Activated T-cell treated with anti-CD3 and anti-CD28 coated beads, Interleukin-2, amount 50 U/mL, for 4 hours (primary cell): ENCODE data around the gene AHNAK2. TPM values are rescaled to one million over a fixed set of nuclear protein-coding genes. Genes with fewer than 3 reads are reported as not detected.

Source experiments
- ATAC-seq, 2 donors: fragments of 200-7000 bp; cut with Tn5 transposase; one replicate each; pipeline ENCODE4 v1.10.0; 2021
- DNase-seq: peaks from one replicate; pipeline ENCODE4 v3.0.0-alpha.2; 2020
- H3K27me3 Mint-ChIP-seq: one replicate; pipeline ENCODE4 v1.8.0; 2021; ENCODE audit warnings: low read depth, mixed read lengths
- H3K36me3 Mint-ChIP-seq: one replicate; pipeline ENCODE4 v1.8.0; 2022; ENCODE audit warnings: mixed read lengths; ENCODE audit not compliant: insufficient read depth
- H3K4me1 Mint-ChIP-seq: one replicate; pipeline ENCODE4 v1.8.0; 2021; ENCODE audit warnings: low read depth, mixed read lengths
- H3K4me3 Mint-ChIP-seq: one replicate; pipeline ENCODE4 v1.8.0; 2021; ENCODE audit warnings: mild to moderate bottlenecking, moderate library complexity, mixed read lengths
- H3K9me3 Mint-ChIP-seq: one replicate; pipeline ENCODE4 v1.8.0; 2021; ENCODE audit warnings: mixed read lengths
- total RNA-seq, 3 donors: library from RNA; stranded (reverse); gene quantifications; one replicate each; pipeline ENCODE4 v1.2.1, GENCODE V29; 2021

The AHNAK2 gene
- total RNA-seq, 3 donors from 2014 or later, result under 0.01 to 0.08 (median 0.05) TPM

DNA sequence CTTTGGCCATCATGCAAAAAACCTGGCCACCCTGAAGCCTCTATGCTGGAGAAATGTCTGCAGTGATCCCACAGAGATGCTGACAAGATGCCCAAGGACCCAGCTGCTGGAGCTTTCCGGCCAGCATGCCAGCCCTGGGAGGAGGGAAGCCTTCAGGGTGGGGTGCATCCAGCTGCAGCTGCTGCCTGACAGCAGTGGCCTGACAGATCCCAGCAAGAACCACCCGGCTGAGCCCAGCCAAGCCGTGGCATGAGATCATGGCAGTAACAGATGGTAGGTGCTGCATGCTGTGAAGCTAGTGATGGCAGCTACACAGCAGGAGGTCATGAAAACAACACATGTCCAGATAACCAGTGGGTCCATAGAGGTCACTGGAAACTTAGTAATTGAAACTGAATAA lies 21.2 kb upstream of the AHNAK2 start:
- H3K27me3 Mint-ChIP-seq, result no peaks in the 10 kb centered on the region
- no peaks in the 10 kb centered on the region for H3K4me1 Mint-ChIP-seq
- ATAC-seq (no peak), DNase-seq (no peak)
- no peak overlapping the region for H3K4me3 Mint-ChIP-seq
- H3K9me3 Mint-ChIP-seq, result no peaks in the 10 kb centered on the region
- peaks cover 2% of the 10 kb centered on the region for H3K36me3 Mint-ChIP-seq

DNA sequence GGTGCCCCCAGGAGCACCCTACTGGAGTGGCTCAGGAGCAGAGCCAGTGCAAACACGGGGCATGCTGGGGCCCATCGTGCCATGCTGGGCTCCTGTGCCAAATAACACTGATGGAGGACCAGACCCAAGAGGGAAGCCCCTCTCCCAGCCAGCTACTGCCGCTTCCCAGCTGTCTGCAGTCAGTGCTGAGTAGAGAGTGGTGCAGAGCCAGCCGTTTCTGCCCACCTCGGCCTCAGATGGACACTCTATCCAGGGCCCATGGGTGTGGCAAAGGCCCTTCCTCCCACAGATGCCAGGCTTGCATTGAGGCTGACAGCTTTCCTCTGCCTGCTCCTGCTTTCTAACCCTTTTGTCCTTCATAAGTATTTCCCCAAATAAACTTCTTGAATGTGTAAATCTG lies 20.6 kb upstream of the AHNAK2 start:
- DNase-seq (no peak), ATAC-seq (no peak)
- H3K4me3 Mint-ChIP-seq, result no peak overlapping the region
- H3K27me3 Mint-ChIP-seq, result no peaks in the 10 kb centered on the region
- H3K4me1 Mint-ChIP-seq, result no peaks in the 10 kb centered on the region
- H3K36me3 Mint-ChIP-seq, result peaks cover 2% of the 10 kb centered on the region
- no peaks in the 10 kb centered on the region for H3K9me3 Mint-ChIP-seq

DNA sequence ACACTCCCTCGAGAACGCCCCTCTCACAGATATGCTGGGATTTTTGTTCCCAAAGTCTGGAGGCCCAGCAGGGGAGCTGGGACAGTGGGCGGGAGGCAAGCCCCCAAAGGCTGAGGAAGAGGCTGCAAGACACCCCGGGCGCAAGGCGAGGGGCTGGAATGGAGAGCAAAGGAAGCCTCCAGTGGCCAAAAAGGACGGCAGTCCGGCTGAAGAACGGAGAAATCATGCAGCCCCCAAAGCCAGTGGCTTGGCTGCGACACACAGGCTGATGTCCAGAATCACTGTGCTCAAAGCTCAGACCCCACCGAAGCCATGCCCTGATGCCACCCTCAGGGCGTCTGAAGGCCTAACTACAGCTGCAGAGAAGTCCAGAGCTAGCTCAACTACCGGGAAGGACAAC lies 18.3 kb upstream of the AHNAK2 start:
- H3K27me3 Mint-ChIP-seq, result no peaks in the 10 kb centered on the region
- H3K36me3 Mint-ChIP-seq, result peaks cover 2% of the 10 kb centered on the region
- H3K4me3 Mint-ChIP-seq, result no peak overlapping the region
- DNase-seq (no peak), ATAC-seq (no peak)
- no peaks in the 10 kb centered on the region for H3K4me1 Mint-ChIP-seq
- no peaks in the 10 kb centered on the region for H3K9me3 Mint-ChIP-seq

DNA sequence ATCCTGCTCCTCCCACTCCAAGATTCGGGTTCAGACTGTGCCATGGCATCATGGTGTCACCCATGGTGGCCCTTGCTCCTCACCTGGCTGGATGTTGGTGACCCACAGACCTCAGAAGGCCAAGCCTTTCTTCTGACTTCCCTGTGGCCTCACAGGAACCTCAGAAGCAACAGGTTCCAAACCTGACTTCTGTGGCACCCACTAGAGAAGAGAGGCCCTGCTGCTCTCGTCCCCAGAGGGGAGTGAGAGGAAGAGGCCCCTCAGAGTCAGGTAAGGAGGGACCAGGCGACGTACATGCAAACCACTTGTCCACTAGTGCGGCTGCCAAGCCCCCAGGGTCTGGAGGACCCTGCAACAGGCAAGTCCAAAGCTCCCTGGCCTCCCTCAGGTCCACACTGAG lies 17.9 kb upstream of the AHNAK2 start:
- no peak for ATAC-seq
- H3K9me3 Mint-ChIP-seq, result no peaks in the 10 kb centered on the region
- no peak overlapping the region for H3K4me3 Mint-ChIP-seq
- DNase-seq, result no peak
- no peaks in the 10 kb centered on the region for H3K27me3 Mint-ChIP-seq
- peaks cover 2% of the 10 kb centered on the region for H3K36me3 Mint-ChIP-seq
- no peaks in the 10 kb centered on the region for H3K4me1 Mint-ChIP-seq

DNA sequence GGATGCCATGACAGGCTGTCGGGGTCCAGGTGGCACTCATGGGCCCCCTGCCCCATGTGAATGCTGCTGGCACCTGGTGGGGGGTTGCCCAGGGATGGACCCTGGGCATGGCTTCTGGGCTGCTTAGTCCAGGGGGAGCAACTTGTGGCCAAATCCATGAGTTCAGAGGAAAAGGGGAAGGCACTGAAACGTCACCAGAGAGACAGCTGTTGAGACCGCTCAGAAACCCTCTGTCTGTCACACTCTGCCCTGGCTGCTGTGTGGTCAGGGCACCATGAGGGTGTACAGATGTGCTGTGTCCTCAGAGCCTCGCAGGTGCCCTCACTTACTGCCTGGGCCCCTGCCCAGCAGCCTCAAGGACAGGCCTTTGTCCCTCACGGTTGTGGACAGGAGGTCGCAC lies 16.8 kb upstream of the AHNAK2 start:
- Mint-ChIP-seq H3K4me1 (no peaks in the 10 kb centered on the region), H3K27me3 (no peaks in the 10 kb centered on the region), H3K36me3 (peaks cover 2% of the 10 kb centered on the region), H3K9me3 (no peaks in the 10 kb centered on the region), H3K4me3 (no peak overlapping the region)
- no peak for ATAC-seq
- no peak for DNase-seq

DNA sequence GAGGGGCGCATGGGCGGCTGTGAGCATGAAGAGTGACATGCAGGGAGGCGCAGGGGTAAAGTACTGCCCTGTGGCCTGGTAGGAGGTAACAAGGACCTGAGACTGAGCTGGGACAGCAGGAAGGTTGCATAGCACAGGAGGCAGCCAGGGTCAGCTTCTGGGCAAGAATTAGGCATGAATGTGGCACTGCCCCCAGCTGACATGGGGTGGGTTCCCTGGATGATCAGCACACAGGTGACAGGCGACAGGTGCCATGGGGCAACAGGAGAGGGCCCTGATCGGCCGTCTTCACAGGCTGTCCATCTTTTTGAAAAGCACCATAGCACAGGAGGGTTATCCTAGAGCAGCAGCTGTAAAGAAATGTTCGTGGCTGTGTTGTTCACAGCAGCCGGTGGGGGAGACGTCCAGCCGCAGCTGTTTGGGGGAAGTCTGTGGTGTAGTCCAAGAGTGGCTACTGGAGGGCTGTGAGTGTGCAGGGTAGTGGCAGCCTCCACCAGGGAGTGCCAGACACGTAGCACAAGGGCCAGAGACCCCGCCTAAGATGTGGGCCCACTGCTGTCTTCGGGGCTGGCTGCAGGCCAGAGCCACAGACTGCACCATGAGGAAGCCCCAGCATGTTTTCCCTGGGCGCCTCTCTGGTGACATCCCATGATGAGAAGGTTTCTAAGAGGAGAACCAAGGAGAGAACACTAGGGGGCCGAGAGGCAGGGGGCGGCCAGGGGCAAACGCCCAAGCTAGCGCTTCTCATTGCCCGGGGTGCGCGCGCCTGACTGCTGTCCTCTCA lies 15.8 kb upstream of the AHNAK2 start:
- Mint-ChIP-seq H3K27me3 (no peaks in the 10 kb centered on the region), H3K4me1 (no peaks in the 10 kb centered on the region), H3K9me3 (no peaks in the 10 kb centered on the region), H3K4me3 (no peak overlapping the region), H3K36me3 (peaks cover 2% of the 10 kb centered on the region)
- ATAC-seq (no peak), DNase-seq (no peak)

DNA sequence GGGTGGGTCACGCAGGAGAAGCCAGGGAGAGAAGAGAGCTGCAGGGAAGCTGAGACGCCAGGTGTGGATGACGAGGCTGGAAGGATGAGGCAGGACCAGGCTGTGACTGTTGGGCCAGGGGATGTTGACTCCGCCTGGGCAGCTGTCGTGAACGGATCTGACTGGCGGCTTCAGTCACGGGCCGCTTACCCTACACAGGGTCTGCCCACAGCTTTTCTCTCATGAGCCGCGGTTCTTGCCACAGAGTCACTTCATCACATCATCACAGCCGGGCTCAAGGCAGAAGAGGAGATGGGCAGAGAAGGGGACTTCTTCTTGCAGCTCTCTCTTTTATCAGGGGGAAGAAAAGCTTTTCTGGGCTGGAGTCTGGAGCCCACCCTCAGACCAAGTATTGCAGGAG lies 15.1 kb upstream of the AHNAK2 start:
- H3K36me3 Mint-ChIP-seq, result peaks cover 2% of the 10 kb centered on the region
- ATAC-seq (no peak), DNase-seq (no peak)
- no peaks in the 10 kb centered on the region for H3K9me3 Mint-ChIP-seq
- no peak overlapping the region for H3K4me3 Mint-ChIP-seq
- H3K27me3 Mint-ChIP-seq, result no peaks in the 10 kb centered on the region
- no peaks in the 10 kb centered on the region for H3K4me1 Mint-ChIP-seq

DNA sequence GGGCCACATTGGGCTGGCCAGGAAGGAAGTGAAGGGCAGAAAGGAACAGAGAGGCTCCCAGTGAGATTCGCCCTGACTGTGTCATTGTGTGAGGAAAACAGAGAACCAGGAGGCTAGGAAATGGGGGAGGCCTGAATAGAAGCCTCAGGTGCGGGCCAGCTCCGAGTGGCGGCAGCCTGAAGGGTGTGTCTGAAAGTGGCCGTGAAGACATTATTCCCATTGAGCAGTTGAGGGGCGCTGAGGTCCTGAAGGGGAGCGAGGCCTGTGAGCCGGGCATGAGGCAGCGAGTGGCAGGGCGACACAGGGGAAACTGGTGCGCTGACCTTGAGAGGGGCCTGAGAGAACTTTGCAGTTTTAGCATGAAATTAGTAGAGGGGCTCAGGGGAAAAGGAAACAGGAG lies 14.3 kb upstream of the AHNAK2 start:
- ATAC-seq (no peak), DNase-seq (no peak)
- peaks cover 2% of the 10 kb centered on the region for H3K36me3 Mint-ChIP-seq
- no peaks in the 10 kb centered on the region for H3K9me3 Mint-ChIP-seq
- no peaks in the 10 kb centered on the region for H3K27me3 Mint-ChIP-seq
- no peak overlapping the region for H3K4me3 Mint-ChIP-seq
- no peaks in the 10 kb centered on the region for H3K4me1 Mint-ChIP-seq

DNA sequence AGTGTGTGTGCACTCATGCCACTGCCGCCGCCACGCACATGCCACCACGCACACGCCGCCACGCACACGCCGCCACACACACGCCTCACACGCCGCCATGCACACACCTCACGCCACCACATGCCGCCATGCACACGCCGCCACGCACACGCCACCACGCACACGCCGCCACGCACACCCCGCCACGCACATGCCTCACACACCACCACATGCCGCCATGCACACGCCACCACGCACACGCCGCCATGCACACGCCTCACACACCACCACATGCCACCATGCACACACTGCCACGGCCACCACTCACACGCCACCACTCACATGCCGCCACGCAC lies 13.7 kb upstream of the AHNAK2 start:
- Mint-ChIP-seq H3K4me3 (no peak overlapping the region), H3K36me3 (no peaks in the 10 kb centered on the region), H3K4me1 (no peaks in the 10 kb centered on the region), H3K27me3 (peaks cover 3% of the 10 kb centered on the region), H3K9me3 (no peaks in the 10 kb centered on the region)
- ATAC-seq (no peak), DNase-seq (no peak)

DNA sequence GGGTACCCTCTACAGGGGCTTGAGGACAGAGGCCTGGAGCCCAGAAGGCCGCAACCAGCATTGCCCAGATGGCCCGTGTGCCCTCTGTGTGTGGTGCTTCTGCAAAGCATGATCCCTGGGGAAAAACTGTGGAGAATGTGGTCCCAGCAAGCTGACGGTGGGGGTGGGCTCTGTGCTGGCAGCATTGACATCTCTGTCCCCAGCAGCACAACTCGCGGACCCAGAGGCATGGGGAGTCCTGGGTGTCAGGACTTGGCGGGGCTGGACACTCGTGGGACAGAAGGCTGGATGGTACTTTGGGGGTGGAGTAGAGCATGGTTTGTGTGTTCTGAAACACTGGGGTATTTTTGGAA lies 11.8 kb upstream of the AHNAK2 start:
- Mint-ChIP-seq H3K27me3 (peaks cover 5% of the 10 kb centered on the region), H3K4me1 (peaks cover 5% of the 10 kb centered on the region), H3K9me3 (no peaks in the 10 kb centered on the region), H3K36me3 (no peaks in the 10 kb centered on the region), H3K4me3 (no peak overlapping the region)
- ATAC-seq (no peak), DNase-seq (no peak)

DNA sequence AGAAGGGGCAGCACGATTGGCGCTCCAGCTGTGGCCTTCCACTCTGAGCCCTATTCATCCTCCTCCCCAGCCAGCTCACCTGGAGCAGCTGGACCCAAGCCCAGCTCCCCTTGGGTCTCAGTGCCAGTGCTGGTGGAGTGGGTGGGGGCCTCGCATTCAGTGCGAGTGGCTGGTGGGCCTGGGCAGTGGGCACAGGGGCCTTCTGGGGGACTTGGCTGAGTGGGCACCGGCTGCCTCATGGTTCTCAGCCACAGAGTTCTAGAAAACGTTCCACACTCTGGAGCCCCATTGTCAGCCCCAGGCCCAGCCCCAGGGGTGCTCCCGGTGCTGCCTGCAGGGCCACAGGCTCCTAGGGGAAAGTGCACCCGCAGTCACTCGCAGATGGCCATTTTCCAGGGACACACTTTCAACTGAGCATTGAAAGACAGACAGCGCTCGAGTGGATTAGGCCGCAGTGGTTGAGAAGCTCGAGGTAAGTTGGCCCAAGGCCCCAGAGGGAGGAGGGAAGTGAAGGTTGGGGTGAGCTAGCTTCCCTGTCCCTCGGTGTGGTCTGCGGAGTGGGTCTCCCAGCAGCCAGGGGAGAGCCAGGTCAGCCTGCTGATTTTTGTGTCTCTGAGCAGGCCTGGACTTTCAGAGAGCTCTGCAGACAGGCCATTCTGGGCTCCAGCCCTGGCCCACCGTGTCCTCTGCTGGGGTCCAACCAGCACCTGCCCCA lies 11.2 kb upstream of the AHNAK2 start:
- H3K9me3 Mint-ChIP-seq, result no peaks in the 10 kb centered on the region
- ATAC-seq (no peak), DNase-seq (no peak)
- no peak overlapping the region for H3K4me3 Mint-ChIP-seq
- H3K36me3 Mint-ChIP-seq, result no peaks in the 10 kb centered on the region
- H3K27me3 Mint-ChIP-seq, result peaks cover 5% of the 10 kb centered on the region
- H3K4me1 Mint-ChIP-seq, result peaks cover 5% of the 10 kb centered on the region

DNA sequence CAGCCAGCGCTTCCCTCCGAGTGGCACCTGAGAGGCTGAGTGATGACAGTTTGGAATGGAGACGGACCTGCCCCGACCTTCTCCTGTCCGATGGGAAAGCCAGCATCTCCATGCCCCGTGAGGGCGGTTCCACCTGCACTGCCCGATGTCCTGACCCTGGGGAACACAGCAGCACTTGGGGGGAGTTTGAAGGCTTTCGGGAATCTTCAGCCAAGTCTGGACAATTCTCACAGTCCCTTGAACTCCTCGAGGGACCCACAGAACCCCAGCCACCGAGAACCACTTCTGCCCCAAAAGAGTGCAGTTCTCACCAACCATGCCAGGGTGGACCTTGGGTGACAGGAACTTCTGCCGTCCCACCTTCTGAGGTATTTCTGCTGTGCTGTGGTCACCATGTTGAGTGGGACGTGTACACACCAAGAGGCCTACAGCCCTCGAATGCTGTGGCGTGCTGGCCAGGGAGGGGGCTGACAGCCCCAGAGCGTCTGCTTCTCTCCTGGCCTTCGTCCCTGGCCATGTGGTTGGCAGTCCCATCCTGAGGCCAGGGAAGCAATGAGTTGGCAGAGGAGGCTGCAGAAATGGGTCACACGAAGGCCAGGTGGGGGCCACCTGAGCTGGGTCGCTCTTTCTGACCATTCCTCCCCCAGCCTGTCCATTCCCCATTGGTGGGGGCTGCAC lies 8.5 kb upstream of the AHNAK2 start:
- Mint-ChIP-seq H3K4me3 (peak overlapping the region; percentile 75), H3K4me1 (peaks cover 5% of the 10 kb centered on the region), H3K9me3 (no peaks in the 10 kb centered on the region), H3K27me3 (peaks cover 5% of the 10 kb centered on the region), H3K36me3 (no peaks in the 10 kb centered on the region)
- ATAC-seq (no peak), DNase-seq (no peak)

DNA sequence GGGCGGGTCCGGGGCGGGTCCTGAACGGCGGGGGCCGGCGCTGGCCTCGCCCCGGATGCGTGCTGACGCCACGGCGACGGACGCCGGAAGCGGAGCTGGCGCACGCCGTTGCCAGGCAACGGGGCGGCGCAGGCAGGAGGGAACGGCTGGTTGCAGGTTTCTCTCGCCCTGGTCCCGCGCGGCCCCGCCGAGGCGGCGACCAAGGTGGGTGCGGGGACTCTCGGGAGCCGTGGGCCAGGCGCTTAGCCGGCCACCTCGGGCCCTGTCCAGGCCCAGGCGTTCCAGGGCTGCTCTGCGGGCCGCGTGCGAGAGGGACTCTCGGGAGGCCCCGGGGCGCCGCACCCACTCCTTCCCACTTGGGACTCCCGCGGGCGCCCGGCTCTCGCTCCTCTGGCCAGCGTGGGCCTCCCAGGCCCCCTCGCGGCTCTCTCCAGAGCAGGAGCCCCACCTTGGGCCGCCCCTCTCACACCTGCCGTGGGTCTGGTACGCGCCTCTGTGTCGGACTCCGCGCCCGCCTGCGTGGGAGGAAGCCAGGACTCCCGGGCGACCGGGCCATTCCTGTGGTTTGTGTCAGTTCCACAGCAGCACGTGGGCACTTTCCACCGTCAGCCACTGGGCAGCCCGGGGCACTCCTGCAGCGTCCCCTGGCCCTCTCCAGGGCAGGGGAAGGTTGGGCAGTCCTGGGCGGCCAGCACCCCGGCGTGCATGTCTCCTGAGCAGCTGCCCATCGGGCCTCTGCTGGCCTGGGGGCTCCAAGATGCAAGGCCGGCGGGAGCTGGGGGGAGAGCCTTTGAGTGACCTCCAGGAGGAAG lies 7.7 kb upstream of the AHNAK2 start, which contains the start of gene CLBA1:
Gene CLBA1 (plus strand): TSS at position 114 of the 812 bp plus-strand sequence. CDS start 644 bp downstream, at position 758.
- peak within 1 kb of the TSS; percentile 75 for H3K4me3 Mint-ChIP-seq
- peaks cover 5% of the 10 kb centered on the region for H3K4me1 Mint-ChIP-seq
- peak; percentile 99 for ATAC-seq
- H3K36me3 Mint-ChIP-seq, result no peaks in the 10 kb centered on the region
- peak; percentile 82 for DNase-seq
- H3K27me3 Mint-ChIP-seq, result peaks cover 5% of the 10 kb centered on the region
- H3K9me3 Mint-ChIP-seq, result no peaks in the 10 kb centered on the region
